ENCODE results near the gene AP4B1.
"Not testable (repeated sequence)": the region's sequence is repeated elsewhere in the genome, so short reads cannot be mapped to it uniquely, and the experiment has no call there.

Gene AP4B1

DNA sequence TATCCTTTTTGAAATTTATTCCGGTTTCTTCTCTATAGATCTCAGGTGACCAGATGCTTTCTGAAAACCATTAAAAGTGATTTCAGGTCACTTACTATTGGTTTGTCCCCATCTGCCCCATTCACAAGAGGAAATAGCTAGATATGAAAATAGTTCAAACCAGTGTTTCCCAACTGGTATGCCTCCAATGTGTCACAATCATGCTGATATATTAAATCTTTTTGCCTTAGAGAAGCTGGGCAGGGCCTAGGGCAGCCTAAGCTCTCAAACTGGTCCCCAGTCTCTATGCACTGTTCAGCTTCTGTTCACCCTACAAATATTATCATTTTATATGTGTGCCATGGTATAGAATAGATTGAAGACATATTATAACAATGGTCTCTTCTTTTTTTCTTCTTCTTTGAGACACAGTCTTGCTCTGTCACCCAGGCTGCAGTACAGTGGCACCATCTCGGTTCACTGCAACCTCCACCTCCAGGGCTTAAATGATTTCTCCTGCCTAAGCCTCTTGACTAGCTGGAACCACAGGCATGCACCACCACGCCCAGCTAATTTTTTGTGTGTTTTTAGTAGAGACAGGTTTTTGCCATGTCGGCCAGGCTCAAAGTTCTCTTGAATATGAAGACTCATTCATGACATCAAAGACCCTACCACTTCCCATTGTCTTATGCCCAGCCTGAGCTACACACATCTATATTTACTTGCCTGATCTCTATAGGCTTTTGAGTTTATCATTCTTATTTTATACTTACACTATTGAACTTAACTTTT, 48.8 kb downstream of the AP4B1 start:
- DNase-seq = no peak

DNA sequence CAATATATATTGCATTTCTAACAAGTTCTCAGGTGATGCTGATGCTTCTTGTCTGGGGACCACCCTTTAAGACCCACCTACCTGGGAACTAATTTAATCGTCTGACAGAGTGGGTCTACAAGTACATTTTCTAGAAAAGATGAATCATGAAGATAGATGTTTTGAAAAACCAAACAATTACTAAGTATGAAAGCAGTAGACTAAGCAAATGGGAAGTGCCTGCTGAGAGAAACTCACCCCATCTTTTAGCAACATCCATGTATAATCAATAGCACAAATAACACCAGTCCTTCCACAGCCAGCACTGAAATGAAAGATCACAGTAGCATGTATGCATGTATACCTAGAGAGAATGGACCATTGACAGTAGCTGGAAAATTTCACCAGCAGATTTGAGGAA, 50.4 kb downstream of the AP4B1 start:
- DNase-seq = no peak

DNA sequence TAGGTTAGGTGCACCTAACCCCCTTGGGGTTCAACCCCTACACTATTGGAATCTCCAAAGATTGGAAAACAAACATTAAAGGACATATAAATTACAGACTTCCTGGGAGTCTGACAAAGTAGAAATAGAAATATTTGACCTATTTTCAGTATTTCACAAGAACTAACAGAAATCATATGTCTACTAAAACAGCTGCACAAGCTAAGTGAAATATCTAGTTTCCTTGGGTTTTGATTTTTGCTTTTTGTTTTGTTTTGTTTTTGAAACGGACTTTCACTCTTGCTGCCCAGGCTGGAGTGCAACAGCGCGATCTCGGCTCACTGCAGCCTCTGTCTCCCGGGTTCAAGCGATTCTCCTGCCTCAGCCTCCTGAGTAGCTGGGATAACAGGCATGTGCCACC, 51.9 kb downstream of the AP4B1 start:
- DNase-seq = not testable (repeated sequence)

DNA sequence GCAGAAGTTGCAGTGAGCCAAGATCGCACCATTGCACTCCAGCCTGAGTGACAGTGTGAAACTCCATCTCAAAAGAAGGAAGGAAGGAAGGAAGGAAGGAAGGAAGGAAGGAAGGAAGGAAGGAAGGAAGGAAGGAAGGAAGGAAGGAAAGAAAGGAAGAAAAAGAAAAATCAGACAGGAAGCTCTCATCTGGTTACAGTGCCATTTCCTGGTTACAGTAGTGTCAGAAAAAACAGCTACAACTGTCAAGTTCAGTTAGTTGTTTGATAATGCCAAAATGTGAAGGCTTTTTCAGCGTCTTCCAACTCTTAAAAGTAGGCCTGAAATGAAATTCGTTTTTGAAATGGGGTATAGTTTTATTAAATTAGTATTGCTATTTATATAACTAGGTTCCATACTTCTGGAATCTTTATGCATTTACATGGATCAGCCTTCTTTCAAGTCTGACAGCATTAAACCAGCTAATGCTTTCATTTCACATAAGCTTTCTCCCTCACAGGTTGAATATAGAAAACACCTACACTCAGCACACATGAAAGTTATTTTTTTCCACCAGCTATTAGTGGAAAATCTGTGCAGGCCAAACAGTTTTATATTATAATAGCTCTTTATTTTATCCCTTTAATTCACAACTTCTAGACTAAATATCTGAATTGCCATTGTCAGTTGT, 54.3 kb downstream of the AP4B1 start:
- DNase-seq = no peak

DNA sequence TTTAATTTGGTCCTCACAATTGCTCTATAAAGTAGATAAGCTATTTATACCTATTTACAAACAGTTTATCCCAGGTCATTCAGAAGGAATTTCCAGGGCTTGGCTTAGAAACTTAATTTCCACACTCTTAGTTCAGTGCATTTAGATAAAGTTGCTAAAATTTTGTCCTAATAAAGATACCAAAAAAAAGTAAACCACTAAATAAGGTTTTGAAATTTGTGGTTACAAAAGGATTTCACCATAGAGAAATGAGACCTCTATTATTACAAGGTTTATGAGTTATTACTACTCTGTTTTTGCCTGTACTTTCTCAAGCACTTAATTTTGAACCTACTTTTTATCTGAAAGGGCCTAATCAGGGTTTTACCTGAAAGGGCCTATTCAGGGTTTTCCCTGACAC, 55.5 kb downstream of the AP4B1 start:
- no peak for DNase-seq

DNA sequence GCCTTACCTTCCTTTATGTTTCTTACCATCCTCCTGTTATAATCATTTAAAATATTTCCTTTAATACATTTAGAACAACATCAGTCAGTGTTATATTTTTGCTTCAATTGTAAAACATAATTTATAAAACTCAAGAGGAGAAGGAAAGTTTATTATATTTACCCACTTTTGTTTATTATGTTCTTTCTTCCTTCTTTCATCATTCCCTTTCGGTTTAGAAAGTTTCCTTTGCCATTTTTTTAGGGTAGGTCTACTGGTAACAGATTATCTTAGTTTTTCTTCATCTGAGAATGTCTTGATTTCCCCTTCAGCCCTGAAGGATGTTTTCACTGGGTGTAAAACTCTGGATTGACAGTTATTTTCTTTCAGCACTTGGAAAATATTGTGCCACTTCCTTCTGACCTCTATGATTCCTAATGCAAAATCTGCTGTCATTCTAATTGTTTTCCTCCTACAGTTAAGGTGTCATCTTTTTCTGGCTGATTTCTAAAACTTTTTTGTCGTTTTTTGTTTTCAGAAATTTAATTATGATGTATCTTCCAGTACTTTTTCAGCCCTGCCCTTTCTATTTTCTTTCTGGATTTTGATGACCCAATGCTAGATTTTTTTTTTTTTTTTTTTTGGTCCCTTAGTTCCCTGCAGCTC, 58.1 kb downstream of the AP4B1 start:
- DNase-seq = no peak
